ENCODE data around the gene EEF1AKMT3. TPM values are rescaled to one million over a fixed set of nuclear protein-coding genes. Genes with fewer than 3 reads are reported as not detected.

Gene EEF1AKMT3
- total RNA-seq, 1 experiment from 2014 or later, result 5.0 TPM

DNA sequence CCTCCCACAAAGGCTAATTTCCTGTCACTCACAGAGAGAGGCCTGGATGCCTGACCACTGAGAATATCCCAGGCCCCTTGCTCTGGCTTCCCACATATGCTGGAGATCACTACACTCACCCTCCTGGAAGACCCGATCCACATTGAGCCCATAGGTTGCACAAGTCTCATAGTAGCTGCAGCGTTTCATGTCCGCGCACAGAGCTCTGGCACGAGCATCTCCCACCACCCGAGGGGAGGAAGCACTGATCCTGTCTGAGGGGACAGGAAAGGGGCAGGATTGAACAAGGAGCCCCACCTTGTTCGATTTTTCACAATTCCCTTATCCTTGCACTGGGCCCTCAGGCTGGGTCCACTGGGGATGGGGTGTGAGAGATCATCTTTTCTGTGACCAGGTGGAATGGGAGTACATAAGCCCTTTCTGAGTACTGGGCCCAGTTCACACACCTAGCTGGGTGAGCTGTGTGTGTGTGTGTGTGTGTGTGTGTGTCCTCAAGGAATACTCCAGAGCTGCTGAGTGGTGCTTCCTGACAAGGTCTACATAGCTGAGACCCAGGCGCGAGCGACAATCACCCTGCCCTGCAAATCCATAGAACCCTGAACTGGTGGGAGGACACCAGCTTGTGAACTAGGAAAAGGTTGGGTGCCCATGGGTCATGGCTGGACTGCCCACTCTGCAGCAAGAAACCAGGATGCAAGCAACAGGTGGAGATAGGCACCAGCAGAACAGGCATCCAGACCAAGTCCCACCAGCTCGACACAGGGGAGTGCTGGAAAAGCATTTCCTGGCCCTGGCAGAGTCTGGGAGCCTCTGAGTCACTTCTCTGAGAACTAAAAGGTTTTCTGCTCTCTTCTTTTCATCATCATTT, 39.5 kb upstream of the EEF1AKMT3 start:
- no peaks in the 10 kb centered on the region for H3K9me3 ChIP-seq (ENCODE audit: control insufficient read depth in 1 of 2, insufficient read depth in 1 of 2, low read depth in 1 of 2, low read length in 2 of 2)
- no peak overlapping the region for H2AFZ ChIP-seq (ENCODE audit: low read depth, low read length, poor library complexity, severe bottlenecking)
- no peaks in the 10 kb centered on the region for H3K79me2 ChIP-seq (ENCODE audit: insufficient read depth, low read length)
- ChIA-PET RAD21 (ENCODE audit: low non-redundant PET in 1 of 2, low total read pairs in 2 of 2, uncharacterized antibody in 2 of 2, unreplicated experiment in 2 of 2) (no interaction called here), CTCF (no interaction called here), POLR2A (no interaction called here)
- no peaks in the 10 kb centered on the region for H3K4me1 ChIP-seq (ENCODE audit: control insufficient read depth in 1 of 2, insufficient read depth in 2 of 2, low read length in 2 of 2)
- no peaks in the 10 kb centered on the region for H3K27me3 ChIP-seq (ENCODE audit: insufficient read depth, low read length)
- DNase-seq (ENCODE audit: low read depth, low spot score), result no peak
- no peak overlapping the region for H3K27ac ChIP-seq (ENCODE audit: low read depth, low read length)
- no peak for TF ChIP-seq ZNF274 (IDR thresholded peaks at IDR 0.05; ENCODE audit: low read depth, low read length)
- no peak for TF ChIP-seq ZFX (IDR thresholded peaks at IDR 0.05)
- TF ChIP-seq TCF7L2 (IDR thresholded peaks at IDR 0.05; ENCODE audit: borderline replicate concordance, extremely low read depth, insufficient read depth, insufficient read length), result no peak
- no peak for TF ChIP-seq EZH2 (IDR thresholded peaks at IDR 0.05)
- TF ChIP-seq EGR1 (IDR thresholded peaks at IDR 0.05; ENCODE audit: low read depth), result no peak
- TF ChIP-seq, protein P1, sequence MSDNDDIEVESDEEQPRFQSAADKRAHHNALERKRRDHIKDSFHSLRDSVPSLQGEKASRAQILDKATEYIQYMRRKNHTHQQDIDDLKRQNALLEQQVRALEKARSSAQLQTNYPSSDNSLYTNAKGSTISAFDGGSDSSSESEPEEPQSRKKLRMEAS (IDR thresholded peaks at IDR 0.05), result no peak
- TF ChIP-seq FOSL1 (IDR thresholded peaks at IDR 0.05; ENCODE audit: low read depth), result no peak
- TF ChIP-seq ZBTB33 (IDR thresholded peaks at IDR 0.05; ENCODE audit: extremely low read depth, insufficient replicate concordance, low read length), result no peak
- TF ChIP-seq, protein P2, sequence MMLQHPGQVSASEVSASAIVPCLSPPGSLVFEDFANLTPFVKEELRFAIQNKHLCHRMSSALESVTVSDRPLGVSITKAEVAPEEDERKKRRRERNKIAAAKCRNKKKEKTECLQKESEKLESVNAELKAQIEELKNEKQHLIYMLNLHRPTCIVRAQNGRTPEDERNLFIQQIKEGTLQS (IDR thresholded peaks at IDR 0.05), result no peak
- no peak for TF ChIP-seq CBX3 (IDR thresholded peaks at IDR 0.05; ENCODE audit: low read depth)
- TF ChIP-seq EZH2phosphoT487 (IDR thresholded peaks at IDR 0.05; ENCODE audit: borderline replicate concordance), result no peak
- no peak for TF ChIP-seq SIN3A (IDR thresholded peaks at IDR 0.05; ENCODE audit: low read depth)
- TF ChIP-seq POLR2A (IDR thresholded peaks at IDR 0.05; ENCODE audit: borderline replicate concordance, extremely low read depth, insufficient read depth, insufficient read length), result no peak
- TF ChIP-seq CEBPB (IDR thresholded peaks at IDR 0.05; ENCODE audit: low read depth), result no peak
- TF ChIP-seq JUND (IDR thresholded peaks at IDR 0.05), result no peak
- no peak for TF ChIP-seq CTCF (IDR thresholded peaks at IDR 0.05 in 2 of 3, conservative IDR thresholded peaks at IDR 0.05 in 1 of 3; ENCODE audit: borderline replicate concordance in 1 of 3, insufficient read depth in 1 of 3, low read depth in 2 of 3, low read length in 2 of 3)
- no peak for TF ChIP-seq SRF (IDR thresholded peaks at IDR 0.05; ENCODE audit: low read depth)
- BruUV-seq (replicated peaks), result no TSS peak
- intact Hi-C loops (cut with micrococcal nuclease), result no loop called here
- no peak overlapping the region for H3K4me3 ChIP-seq (replicated peaks in 1 of 2; ENCODE audit: low read depth in 1 of 2, low read length in 2 of 2)
- peaks cover 0 to 15% of the 10 kb centered on the region in 2 experiments; a peak in 3 of 4 replicates for H3K36me3 ChIP-seq (ENCODE audit: control insufficient read depth in 1 of 2, insufficient read depth in 2 of 2, low read length in 2 of 2)
- H3K4me2 ChIP-seq (ENCODE audit: low read length), result no peak overlapping the region
- H3K9me2 ChIP-seq (ENCODE audit: insufficient read depth), result no peaks in the 10 kb centered on the region
- no peak for ATAC-seq
- H3K9ac ChIP-seq (ENCODE audit: low read length), result no peak overlapping the region
- no peaks in the 10 kb centered on the region for H4K20me1 ChIP-seq (ENCODE audit: insufficient read depth)

Data from HCT116 (cell line).